CD4-positive, alpha-beta T cell treated with Interleukin-12 subunit alpha and Interleukin-12 subunit beta, for 1 hour (primary cell): ENCODE results near the gene CPNE5.
A peak's percentile ranks its signal among the peaks of the same experiment; 100 is the strongest.
"Not testable (repeated sequence)": the region's sequence is repeated elsewhere in the genome, so short reads cannot be mapped to it uniquely, and the experiment has no call there.

ENCODE experiments used
- DNase-seq: peaks from one replicate; pipeline ENCODE4 v3.0.0-alpha.2; 2020

Gene CPNE5

DNA sequence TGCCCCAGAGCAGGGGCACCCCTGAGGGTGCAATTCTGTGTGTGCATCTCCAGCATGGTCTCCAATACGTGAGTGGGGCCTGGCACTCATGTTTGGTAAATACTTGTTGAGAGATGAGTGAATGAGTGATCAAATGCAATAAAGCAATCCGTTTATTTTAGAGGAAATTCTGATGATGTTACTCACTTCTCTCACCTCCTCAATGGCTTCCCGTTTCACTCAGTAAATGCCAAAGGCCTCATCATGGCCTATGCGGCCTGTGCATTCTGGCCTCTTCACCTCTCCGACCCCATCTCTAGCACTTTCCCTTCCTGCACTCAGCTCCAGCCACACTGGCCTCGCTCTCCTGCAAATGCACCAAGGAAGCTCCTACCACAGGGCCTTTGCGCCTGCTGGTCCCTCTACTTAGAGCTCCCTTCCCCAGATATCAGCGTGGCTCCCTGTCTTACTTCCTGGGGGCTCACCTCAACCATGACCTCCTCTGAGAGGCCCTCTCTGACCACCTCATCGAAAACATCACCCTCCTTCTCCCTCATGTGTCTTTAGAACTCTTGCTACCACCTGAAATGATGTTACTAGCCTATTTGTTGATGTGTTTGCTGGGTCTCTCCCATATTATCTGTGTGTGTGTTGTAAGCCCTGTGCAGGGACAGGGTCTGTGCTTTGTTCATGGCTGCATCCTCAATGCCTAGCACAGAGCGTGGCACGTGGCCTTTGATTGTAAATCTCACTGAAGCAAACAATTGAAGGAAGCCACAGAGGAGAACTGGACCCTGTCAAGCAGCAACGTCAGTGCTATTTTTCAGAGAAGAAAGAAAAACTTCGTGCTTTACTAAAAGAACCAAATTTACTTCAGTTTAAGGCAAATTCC is 99.1 kb downstream of the CPNE5 start:
- no peak for DNase-seq

DNA sequence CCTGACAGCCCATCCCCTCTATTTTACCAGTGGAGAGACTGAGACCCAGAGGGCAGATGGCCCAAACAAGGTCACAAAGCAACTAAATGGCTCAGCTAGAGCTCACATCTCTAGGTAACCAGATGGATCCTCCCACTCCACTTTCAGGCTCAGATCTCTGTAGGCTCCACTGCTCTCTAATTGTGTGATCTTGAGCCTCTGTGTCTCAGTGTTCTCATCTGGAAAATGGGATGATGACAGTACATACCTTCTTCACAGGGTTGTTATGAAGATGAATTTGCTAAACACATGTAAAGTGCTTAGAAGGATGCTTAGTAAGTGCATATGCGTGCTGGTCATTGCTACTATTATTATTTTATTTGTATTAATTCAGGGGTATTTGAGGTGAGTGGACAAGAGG is 101.1 kb downstream of the CPNE5 start:
- no peak for DNase-seq

DNA sequence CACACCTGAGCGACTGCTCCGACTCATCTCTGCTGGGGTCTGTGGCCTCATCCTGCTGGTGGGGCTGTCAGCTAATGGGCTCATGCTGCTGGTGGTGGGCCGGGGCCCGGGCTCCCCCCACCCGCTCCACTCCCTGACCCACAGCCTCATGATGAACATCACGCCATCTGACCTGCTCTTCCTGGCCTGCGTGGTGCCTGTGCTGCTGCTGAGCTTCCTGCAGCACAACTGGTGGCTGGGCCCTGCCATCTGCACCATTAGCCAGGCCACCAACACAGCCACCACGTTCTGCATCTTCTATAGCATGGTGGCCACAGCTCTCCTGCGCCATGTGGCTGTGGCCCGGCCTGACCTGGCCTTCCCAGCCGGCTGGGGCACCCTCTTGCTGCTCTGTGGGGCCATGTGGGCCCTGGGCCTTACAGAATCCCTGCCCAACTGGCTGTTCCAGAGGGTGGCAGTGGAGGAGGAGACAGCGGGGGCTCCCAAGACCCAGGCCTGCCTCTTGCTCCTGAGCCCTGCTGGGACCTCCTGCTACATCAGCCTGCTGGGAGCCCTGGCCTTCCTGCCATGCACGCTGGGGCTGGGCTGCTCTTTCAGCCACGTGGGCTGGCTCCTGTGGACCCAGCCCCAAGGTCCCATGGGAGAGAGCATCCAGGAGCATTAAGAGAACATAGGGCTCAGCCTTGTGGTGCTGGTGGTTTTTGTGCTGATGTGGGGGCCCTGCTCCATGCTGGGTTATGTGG is 102.0 kb downstream of the CPNE5 start:
- no peak for DNase-seq

DNA sequence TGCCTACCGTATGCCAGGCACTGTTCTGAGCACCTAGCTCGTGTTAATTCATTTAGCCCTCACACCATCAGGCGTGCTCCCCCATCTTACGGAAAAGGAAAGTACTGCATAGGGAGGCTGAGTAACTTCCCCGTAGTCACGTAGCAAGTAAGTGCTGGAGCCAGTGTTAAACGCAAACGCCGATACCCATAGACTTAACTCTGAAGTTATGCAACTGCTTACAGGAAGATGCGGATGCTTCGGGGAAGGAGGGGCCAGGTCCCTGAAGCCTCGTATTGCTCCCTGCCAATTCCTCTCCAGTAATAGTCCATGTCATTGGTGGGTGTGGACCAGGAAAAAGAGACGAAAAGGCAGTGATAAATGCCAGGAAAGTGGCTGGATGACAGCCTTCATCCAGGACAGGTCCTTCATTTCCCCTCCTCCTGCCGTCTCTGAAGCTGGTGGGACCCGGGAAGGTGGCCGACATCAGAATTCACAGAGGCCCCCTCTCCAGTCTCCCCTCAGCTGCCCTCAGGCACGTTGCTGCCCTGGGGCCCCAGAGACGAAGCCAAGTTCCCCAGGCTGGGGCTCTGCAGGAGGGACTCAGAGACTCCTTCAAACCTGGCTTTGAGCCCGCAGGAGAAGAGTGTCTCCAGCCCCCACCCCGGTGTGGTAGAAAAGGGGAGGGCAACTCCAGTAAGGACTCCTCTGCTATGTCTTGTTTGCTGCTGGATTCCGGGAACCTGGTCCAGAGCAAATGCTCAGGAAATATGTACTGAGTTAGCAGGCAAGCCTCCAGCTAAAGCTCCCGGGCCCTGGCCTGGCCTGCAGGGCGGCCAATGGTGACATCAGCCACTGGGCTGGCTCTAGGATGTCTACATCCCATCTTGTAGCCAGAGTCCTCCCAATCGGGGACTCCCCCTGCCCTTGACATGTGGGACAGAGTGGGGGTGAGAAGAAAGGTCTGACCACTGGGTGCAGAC is 103.9 kb downstream of the CPNE5 start:
- peak; percentile 33 for DNase-seq

DNA sequence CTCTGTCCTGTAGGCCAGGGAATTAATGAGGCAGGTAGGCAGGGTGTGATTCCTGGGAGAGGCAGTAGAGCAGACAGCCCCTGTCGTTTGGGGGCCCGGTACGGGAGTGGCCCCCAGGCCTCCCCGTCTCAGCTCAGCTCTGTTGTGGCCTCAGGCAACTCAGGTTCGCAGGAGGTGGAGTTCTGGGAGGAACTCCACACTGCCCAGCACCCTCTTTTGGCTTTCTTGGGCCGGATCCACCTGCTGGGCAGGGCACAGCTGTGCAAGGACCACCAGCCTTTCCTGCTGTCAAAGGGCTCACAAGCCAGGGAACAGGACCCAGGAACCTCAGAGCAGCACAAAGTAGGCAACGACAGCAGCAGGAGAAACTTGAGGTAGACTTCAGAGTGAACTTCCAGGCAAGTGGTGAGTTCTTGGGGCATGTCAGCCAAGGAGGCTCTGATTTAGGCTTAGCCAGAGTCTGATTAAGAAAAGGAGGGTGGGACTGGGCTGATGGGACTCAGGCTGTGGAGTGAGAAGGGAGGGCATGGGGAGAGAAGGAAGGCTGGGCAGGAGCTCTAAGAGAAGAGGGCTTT is 104.7 kb downstream of the CPNE5 start:
- DNase-seq, result no peak

DNA sequence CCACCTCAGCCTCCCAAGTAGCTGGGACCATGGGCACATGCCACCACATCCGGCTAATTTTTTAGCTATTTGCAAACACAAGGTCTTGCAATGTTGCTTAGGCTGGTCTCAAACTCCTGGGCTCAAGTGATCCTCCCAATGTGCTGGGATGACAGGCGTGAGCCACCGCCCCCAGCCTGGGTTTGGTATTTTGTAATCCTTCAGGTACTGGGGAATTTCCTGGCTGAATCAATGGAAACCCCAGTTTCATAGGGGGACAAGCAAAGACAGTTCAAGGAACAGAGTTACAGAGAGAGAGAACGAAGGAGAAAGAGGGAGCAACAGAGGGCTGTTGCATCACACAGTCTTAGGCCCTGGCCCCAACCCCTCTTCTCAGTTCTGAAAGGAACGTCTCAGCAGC is 105.9 kb downstream of the CPNE5 start:
- DNase-seq, result no peak

DNA sequence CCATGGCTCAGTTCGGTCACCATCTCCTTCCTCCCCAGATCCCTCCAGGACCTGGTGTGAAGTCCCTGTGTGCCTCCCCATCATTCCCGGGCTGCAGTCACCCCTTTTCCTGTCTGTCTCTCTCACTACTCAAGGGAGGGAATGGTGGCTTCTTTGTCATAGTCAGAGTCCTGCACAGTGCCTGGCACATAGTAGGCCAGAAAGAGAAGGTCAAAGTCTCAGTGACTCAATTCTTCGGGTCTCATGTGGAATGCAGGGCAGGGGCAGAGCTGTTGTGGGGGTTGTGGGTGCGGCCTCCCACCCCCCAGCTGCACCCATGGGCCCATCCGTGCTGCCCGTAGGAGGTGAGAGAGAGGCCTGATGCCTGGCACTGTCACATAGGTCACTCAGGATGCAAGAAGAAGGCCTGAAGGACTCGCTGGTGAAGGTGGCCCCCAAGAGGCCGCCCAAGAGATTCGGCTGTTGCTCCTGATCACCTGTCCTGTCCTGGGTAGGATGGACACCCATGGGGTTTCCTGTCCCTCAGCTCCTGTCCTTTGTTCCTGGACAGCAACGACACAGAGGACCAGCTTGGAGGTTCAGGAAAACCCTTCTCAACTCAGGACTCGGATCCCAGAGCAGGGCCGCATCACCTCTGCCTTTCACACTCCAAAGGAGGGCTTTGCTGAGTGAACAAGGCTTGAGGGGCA is 107.5 kb downstream of the CPNE5 start:
- no peak for DNase-seq

DNA sequence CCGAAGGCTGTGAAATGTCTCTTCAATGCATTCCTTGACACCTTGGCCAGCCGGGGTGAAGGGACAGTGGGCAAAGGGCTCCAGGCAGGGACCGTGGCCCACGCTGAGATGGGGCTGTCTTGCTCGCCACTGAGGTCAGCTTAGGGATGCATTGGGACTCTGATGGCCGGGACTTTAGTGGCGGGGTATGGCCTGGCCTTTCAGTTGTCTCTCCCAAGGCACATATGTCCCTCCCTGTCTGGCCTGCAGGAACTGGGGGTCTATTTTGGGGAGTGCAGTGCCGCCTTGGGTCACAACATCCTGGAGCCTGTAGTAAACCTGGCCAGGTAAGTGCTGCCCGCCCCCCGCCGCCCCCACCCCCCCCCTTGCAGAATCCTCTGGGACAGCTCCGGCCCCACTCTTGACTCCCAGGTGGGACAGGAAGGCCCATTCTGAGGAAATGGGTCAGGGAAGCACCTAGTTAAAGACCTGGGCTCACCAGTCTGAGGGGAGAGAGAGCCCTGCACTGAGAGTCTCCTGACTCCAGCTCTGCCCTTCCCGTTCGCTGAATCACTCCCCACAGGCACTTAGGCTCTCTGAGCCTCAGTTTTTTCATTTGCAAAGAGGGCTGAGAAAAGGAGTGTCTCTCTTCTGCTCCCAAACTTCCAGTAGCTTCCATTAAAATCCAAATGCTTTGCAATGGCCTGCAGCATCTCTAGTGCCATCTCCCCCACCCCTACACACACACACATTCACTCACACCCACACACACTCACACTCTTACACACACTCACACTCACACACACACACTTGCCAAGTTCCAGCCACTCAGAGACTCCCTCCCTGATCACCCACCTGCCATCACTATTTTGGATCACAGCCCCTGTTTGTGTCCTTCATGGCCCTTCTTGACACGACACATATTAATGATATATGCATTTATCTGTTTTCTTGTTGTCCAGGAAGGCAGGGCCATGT is 108.5 kb downstream of the CPNE5 start:
- DNase-seq, result no peak

DNA sequence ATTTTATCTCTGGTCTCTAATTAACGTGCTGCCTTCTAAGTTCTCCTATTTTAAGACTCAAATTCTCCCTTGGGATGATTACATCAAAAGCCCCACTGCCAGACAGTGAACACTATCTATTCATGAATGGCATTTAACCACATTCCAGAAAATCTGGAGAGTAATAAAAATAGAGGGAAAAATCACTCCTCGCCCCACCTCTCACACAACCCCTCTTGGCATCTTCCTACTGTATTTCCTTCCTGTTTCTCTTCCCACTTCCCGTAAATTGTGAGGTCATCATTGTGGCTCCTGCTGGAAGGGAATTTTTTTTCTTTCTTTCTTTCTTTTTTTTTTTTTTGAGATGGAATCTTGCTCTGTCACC is 110.1 kb downstream of the CPNE5 start:
- no peak for DNase-seq

DNA sequence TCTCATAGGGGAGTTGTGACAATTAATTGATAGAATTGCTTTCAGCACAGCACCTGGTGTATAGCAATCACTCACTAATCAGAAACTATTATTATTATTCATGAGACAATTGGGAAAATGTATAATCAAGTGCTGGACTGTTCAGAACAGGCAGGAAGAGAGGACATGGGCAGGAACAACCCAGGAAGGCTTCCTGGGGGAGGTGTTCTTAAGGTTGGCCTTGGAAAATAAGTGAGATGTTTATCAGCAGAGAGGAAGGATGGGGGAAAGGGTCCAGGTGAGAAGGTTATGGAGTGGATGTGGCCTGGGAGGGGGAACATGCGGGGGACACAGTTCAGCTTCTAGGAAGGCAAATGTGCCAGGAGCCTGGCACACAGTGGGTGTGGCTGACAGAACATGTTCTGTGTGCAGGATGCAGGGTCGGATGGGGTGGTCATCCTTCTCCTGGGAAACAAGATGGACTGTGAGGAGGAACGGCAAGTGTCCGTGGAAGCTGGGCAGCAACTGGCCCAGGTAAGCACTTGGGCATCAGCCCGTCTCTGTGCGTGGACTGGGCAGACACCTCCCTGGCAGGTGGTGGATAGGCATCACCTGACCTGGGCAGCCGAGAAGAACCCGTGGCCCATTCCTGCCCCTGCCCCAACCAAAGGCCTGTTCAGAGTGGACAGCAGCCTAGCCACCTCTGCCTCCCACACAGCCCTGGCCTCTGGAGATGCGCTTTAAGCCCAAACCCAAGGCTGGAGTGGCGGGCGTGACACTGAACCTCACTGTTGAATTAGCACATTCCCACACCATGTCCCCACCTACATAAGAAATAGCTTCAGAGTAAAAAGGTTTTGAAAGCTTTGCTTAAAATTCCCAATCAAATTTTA is 110.7 kb downstream of the CPNE5 start:
- DNase-seq, result no peak

DNA sequence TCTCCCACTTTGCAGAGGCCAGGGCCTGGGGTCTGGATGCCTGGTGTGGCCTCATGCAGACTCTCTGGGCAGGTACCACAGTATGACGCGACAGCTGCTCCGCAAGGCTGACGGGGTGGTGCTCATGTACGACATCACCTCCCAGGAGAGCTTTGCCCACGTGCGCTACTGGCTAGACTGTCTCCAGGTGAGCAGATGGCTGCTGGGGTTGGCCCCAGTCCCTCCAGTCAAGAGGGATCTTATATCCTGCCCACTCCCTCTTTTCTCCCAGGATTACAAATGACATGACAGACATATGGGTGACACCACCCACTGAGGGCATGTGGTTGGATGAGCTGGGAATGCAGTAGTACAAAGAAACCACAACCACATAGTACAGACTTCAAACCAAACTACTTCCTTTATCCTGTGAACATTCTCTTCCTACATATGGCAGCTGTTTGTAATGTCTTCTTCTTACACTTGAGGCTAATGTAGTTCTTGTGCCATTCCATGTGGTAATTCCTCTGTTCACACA is 111.7 kb downstream of the CPNE5 start:
- no peak for DNase-seq

DNA sequence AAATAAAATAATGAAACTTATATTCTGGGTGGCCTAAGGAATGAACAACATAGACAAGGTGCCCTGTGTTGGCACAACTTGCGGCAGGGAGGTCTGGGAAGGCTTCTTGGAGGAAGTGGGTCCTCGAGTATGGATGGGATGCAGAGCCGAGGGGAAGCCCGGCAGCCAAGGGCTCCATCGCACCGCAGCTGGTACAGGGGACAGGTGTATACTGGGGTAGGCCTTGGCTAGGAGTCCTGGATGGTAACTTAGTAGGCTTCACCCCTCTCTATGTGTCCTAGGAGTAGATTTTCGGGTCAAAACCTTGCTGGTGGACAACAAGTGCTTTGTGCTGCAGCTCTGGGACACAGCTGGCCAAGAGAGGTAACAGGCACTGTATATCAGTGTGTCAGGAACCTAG is 113.7 kb downstream of the CPNE5 start:
- DNase-seq, result no peak

DNA sequence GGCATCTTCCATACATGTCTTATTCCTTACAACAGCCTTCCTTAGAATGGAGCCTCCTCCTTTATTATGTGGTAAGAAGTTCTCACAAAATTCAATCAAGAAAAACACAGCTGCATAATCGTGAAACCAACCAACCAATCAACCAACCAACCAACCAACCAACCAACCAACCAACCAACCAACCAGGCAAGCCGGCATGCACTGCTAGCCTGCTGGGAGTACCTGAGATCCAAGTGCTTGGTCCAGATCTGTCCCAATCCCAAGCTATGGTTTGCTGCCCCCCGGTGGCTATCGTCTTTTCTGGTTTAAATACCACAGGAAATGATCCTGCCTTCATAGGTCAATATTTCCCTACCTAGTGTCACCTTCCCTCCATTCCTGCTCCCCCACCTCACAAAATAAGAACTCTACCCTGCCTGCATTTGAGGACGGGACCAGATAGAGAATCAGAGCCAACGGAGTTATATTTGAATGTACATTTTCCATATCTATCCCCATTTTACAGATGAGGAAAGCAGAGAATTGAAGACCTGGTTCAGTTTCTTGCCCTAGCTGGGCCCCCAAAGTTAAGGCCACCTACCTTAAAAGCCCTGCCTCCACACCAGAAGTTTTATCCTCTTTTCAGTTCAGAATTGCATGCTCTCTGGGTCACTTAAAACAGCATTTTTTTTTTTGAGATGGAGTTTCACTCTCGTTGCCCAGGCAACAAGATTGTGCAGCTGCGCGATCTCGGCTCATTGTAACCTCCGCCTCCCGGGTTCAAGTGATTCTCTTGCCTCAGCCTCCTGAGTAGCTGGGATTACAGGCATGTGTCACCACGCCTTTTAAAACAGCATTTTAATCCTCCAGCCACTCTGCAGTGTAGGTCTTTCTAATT is 114.5 kb downstream of the CPNE5 start:
- DNase-seq, result peak; percentile 43

DNA sequence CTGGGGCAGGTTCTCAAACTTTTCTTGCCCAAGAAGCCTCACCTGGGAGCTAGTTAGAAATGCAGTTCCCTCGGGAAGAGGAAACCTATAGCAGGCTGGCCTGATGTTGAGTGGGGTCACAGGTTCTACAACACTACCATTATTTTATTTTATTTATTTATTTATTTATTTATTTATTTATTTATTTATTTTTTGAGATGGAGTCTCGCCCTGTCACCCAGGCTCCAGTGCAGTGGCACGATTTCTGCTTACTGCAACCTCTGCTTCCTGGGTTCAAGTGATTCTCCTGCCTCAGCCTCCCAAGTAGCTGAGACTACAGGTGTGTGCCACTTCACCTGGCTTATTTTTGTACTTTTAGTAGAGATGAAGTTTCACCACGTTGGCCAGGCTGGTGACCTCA is 115.3 kb downstream of the CPNE5 start:
- not testable (repeated sequence) for DNase-seq

DNA sequence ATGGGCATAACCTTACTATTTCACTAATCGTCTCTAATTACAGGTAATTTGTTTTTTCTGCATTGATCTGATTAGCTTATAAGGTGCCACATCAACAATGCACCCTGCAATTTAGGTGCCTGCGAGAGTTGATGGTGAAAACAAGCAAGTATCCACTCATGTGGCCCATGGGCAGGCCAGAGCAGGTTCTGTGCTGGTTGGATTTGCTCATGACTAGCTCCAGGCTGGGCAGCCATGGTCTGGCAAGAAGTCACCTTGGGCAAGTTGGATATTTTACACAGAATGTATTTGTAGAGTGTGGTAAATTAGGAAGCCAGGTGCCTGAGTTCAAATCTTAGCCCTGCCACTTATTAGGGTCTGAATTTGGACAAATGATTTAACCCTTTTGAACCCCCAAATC is 116.4 kb downstream of the CPNE5 start:
- no peak for DNase-seq

DNA sequence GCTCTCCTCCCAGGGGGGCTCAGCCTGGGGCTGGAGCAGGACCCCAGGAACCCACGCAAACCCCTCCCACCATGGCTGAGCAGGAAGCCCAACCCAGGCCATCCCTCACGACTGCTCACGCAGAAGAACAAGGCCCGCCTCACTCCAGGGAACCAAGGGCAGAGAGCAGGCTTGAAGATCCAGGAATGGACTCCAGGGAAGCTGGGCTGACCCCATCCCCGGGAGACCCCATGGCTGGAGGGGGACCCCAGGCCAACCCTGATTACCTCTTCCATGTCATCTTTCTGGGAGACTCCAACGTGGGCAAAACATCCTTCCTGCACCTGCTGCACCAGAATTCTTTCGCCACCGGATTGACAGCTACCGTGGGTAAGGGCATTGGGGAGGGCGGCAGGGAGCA is 116.9 kb downstream of the CPNE5 start:
- no peak for DNase-seq

DNA sequence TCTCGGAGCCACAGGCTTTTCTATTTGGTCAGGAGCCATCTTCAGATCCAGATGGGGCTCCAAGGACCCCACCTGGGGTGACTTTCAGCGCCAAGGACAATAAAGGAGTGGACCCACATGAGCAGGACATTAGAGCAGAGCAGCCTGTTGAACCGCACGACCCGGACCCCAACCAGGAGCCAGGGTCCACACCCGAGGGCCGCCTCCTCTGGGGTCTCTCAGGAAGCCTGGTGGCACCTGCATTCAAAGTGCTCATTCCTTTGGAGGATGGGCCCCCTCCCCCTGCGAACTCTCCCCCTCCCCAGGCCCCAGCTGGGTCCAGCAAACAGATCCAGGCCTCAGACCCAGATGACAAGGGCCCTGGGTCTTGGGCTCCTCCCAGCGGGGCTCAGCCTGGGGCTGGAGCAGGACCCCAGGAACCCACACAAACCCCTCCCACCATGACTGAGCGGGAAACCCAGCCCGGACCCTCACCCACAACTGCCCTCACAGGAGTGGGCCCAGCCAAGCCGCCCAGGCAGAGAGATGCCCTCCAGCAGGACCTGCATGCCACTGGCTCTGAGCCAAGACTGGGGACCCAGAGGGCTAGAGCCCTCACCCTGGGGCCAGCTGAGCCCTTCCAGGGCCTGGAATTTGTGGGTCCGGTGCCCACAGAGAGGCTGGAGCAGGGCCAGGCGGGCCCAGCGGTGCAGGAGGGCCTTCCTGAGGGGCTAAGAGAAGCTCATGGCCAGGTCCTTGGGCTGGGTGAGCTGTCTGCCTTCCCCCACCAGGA is 117.7 kb downstream of the CPNE5 start:
- DNase-seq, result no peak
